HPDE6-E6E7 (cell line): ENCODE measurements around the gene TBC1D22A.
"Not testable (repeated sequence)": the region's sequence is repeated elsewhere in the genome, so short reads cannot be mapped to it uniquely, and the experiment has no call there.

Source experiments
- DNase-seq: peaks from one replicate; pipeline ENCODE4 v3.0.0; 2011; ENCODE audit warnings: missing footprints; ENCODE audit errors: extremely low spot score

Gene TBC1D22A

GRCh38 chr22:46972901-46973831 is 210.7 kb downstream of the TBC1D22A start:
- DNase-seq, result no peak

- DNase-seq, result no peak
Measured at GRCh38 chr22:46974077-46974476, 211.6 kb downstream of the TBC1D22A start.

DNA sequence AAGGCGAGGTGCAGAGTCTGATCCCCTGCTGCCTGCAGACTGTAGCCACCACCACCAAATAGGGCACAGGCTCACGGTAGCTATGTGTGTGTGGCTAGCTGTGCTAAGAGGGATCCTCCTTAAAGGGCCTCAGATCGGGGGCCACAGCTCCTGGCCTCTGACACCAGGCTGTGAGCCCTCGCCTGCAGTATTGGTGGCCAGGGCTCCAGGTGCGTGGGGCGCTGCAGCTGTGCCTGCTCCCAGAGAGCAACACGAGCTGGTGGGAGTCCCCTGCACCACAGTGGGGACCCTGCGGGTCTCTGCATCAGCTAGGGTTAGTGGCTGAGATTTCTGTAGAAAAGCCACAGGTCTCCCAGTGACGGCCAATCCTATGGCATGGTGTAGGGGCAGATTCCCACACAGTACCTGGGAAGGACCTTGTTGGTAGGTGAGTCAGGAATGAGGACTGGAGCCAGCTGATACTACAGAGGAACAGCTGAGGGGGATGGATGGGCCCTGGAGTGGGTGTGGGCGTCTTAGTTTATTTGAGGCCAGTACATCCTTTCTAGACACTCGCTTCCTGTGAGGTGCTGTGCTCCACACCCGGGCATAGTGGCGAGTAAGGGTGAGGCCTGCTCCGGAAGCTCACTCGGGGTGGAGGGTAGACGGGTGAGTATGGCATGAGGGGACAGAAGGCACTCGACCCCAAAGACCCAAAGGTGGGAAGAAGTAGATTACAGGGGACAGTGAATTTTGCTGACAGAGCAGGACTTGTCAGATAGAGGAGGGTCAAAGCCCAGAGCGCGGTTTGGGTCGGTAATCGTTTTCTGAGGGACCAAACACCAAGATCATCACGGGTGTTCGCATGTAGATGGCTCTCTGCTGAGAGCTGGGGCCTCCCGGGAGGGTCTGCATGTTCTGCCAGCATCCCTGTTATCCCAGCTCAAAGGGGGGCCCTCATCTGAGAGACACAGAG is 212.5 kb downstream of the TBC1D22A start:
- DNase-seq, result no peak

DNA sequence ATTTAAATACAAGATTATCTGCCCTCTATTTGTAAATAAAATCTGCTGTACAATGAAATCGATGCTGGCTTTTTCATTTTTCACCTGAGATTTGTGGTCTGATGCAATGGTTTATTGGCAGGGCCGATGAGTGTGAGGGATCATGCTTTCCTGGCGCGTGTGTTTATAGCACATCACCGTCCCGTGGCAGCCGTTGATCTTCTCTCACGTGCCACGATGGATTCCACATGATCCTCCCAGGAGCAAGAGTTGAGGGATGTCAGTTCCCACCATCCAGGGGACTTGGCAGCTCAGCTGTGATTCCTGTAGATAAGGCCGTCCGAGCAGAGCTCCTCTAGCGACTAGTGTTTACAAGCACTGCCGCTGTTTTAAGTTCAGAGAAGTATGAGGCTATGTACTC is 213.7 kb downstream of the TBC1D22A start:
- DNase-seq, result no peak

- no peak for DNase-seq
Measured at GRCh38 chr22:46976598-46976997, 214.1 kb downstream of the TBC1D22A start.

DNA sequence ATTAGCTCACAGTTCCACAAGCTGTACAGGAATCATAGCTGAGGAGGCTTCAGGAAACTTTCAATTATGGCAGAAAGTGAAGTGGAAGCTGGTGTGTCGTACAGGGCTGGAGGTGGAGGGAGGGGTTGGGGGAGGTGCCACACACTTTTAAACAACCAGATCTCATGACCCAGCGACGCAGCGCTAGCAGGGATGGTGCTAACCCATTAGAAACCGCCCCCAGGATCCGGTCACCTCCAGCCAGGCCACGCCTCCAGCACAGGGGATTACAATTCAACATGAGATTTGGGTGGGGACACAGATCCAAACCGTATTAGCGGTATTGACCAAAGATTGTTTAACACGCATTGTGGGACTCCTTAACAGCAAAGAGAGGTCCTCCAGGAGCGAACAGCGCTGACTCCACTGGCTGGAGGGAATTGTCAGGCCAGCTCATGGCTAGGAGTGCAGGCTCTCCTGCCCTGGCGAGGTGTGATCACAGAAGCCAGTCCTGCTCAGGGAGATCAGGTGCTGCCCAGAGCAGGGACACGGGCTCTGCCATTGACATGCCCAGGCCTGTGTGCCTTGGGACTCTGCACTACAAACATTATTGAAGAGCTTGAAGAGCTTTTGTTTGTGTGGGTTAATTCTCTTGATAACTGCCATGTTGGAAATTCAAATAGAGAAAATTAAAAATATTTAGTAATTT is 215.3 kb downstream of the TBC1D22A start:
- DNase-seq, result peak; percentile 15

DNA sequence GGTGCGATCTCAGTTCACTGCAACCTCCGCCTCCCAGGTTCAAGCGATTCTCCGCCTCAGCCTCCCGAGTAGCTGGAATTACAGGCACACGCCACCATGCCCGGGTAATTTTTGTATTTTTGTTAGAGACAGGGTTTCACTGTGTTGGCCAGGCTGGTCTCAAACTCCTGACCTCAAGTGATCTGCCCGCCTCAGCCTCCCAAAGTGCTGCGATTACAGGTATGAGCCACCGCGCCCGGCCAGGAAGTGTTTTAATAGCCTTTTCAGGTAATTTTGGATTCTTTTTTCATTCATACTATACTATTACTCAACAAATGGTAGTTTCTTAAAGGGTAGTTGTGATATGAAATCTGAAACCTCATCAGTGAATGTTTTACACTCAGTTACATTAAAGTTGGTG is 216.2 kb downstream of the TBC1D22A start:
- DNase-seq, result not testable (repeated sequence)

GRCh38 chr22:46979506-46979905 is 217.1 kb downstream of the TBC1D22A start:
- DNase-seq, result no peak

DNA sequence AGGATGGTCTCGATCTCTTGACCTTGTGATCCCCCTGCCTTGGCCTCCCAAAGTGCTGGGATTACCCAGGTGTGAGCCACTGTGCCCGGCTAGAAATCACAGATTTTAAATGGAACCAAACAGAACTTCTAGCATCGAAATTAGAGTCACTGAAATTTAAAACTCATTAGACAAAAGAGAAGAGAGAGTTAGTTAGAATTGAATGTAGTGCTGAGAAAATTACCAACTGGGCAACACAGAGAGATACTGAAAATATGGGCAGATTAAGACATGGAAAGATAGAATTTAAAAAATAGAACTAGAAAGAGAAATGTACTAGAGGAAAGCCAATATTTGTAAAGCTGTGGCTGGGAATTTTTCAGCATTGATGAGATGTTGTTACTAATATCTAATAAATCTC is 217.9 kb downstream of the TBC1D22A start:
- no peak for DNase-seq

GRCh38 chr22:46982635-46983034 is 220.2 kb downstream of the TBC1D22A start:
- DNase-seq, result no peak

DNA sequence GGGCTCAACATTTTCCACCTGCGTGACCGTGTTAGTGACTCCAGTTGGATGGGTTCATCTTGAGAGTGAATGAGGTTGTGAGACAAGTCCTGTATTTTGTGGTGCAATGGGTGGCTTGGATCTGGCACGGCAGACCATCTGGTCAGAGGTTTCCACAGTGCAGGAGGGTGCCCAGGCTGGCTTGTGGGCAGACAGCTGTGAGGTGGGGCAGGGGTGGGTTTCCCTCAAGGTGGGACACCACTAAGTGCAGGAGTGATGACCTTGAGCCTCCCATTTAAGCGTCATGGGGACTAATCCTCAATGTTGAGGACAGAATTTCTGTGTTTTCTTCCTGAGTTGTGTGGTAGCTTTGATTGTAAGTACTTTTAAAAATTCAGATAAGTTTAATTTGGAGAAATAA is 220.6 kb downstream of the TBC1D22A start:
- no peak for DNase-seq

DNA sequence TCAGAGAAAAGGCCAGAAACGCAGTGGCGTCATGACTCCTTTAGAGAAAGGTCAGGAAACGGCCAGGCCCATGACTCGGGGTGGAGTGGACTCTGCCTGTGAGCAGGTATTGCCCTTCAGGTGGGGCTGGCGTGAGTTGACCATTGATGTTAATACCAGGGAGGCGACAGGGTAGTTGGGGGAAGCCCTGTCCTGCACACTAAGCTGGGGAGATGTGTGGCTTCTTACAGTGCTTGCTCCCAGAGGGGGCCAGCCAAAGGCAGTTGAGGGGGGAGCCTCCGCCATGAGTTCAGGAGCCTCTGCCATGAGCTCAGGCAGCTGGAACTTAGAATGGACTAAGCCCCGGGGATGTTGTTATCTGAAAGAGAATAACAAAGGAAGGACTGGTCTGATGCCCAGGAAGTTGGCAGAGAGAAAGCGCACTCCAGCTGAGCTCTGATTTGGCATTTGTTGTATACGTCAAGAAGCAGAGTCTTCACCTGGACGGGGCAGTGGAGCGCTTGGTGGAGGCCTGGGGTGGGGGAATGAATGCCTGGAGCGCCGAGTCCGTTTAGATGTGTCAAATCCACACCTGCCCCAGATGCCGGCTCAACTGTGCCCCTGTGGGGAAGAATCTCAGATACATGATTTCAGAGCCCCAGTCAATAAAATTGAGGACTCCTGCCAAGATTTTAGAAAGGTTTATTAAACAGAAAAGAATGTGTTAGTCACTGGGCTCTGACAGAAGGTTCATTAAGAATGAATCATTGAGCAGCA is 222.5 kb downstream of the TBC1D22A start:
- peak; percentile 87 for DNase-seq

DNA sequence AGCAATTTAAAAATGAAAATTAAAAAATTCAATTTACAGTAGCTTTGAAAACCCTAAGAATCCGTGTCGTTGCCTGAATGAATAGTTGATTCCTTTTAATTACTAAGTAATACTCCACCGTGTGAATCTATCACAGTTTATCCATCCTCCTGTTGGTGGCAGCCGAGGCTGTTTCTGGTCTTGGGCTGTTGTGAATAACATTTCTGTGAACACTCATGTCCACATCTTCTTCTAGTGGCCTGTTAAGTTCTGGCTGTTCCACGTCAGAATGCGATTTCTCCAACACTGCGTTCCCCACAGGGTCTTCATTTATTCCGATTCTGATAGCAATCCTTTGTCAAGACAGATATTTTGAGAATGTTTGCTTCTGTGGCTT is 223.0 kb downstream of the TBC1D22A start:
- no peak for DNase-seq

DNA sequence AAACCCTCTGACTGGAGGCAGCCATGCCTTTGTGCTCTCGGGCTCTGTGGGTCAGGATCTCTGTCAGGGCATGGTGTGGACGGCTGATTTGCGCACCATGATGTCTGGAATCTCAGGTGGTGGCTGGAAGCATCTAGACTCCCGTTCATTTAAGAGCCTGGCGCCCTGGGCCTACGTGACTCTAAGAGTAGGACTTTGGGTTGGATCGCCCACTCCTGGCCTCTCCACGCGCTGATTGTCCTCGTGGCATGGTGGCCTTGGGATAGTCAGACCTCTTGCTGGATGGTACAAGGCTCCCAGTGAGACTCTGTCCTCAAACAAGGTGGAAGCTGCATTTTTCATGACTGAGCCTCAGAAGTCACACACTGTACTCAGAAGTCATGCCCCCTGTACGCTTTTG is 224.3 kb downstream of the TBC1D22A start:
- DNase-seq, result no peak

- no peak for DNase-seq
Measured at GRCh38 chr22:46990937-46991550, 228.6 kb downstream of the TBC1D22A start.

DNA sequence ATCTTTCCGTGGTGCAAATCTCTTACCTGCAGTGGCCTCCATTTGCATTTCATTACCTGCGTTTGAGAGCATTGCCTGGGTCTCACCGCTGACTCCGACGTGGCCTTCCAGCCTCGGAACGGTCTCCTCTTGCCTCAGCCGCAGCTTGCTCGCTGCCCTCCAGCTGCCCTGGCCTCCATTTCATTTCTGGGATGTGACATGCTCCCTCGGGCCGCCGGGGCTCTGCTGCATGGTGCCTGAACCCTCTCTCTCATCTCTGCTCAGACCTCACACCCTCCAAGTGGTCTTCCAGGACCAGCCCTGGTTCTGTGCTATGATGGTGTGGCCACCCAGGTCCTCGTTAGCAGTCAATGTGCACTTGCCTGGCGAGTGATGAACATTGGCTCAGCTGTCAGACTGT is 229.2 kb downstream of the TBC1D22A start:
- no peak for DNase-seq

- no peak for DNase-seq
Measured at GRCh38 chr22:46992121-46992731, 229.8 kb downstream of the TBC1D22A start.

DNA sequence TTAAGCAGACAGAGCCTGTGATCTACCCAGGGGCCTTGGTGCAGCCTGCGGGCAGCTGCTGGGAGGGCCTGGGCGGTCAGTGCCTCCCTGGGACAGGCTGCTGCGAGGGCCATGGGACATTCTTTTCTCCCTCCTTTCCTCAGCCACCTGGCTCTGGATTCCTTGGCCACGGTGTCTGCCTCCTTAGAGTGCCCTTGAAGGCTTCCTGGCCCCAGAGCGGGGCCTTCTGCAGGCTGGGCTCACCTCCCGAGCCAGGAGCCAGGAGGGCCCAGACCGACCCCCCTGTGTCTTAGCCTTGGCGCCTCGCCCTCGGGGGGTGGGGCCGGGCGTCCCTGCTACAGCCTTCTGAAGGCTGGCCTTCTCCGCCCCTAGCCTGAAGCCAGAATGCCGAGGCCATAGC is 231.2 kb downstream of the TBC1D22A start:
- DNase-seq, result no peak

GRCh38 chr22:46994265-46994664 is 231.8 kb downstream of the TBC1D22A start:
- no peak for DNase-seq

- DNase-seq, result no peak
Measured at GRCh38 chr22:46994983-46995382, 232.5 kb downstream of the TBC1D22A start.
